WTC11 (cell line): ENCODE measurements around the gene OLFM4. TPM values are rescaled to one million over a fixed set of nuclear protein-coding genes. Genes with fewer than 3 reads are reported as not detected.

Experiments used
- ATAC-seq: fragments of 200-7000 bp; cut with Tn5 transposase; 2 replicates; pipeline ENCODE4 v1.10.0; 2021; ENCODE audit warnings: mild to moderate bottlenecking, moderate library complexity
- CTCF ChIA-PET: fragments of 300-600 bp; sonication (Branson Sonifier 250); formaldehyde crosslinking; loops from one replicate; lab custom pipeline; 2021; ENCODE audit warnings: antibody characterized with exemption; lab: Charles Lee
- POLR2A ChIA-PET: fragments of 350-600 bp; sonication (Branson Sonifier 250); formaldehyde crosslinking; loops from one replicate; lab custom pipeline; 2021; ENCODE audit warnings: antibody characterized with exemption; lab: Charles Lee
- DNase-seq: peaks from one replicate; pipeline ENCODE4 v3.0.0; 2021; ENCODE audit warnings: low spot score
- H3K27ac Mint-ChIP-seq: 2 replicates; pipeline ENCODE4 v1.8.0; 2021; ENCODE audit warnings: mixed read lengths
- H3K27me3 Mint-ChIP-seq: 2 replicates; pipeline ENCODE4 v1.8.0; 2021; ENCODE audit warnings: low read depth, mild to moderate bottlenecking, moderate library complexity, mixed read lengths
- H3K36me3 Mint-ChIP-seq: 2 replicates; pipeline ENCODE4 v1.8.0; 2021; ENCODE audit warnings: mixed read lengths
- H3K4me1 Mint-ChIP-seq: 2 replicates; pipeline ENCODE4 v1.8.0; 2022; ENCODE audit warnings: mixed read lengths
- H3K4me3 Mint-ChIP-seq: 2 replicates; pipeline ENCODE4 v1.8.0; 2021; ENCODE audit warnings: mild to moderate bottlenecking, moderate library complexity, mixed read lengths
- H3K9me3 Mint-ChIP-seq: 2 replicates; pipeline ENCODE4 v1.8.0; 2021; ENCODE audit warnings: mixed read lengths
- ETV6 ChIP-seq: sonication (generic); formaldehyde crosslinking; IDR thresholded peaks from 2 replicates; pipeline ENCODE4 v1.8.1; 2022; ENCODE audit warnings: mild to moderate bottlenecking, missing genetic modification reagents
- FOXP1 ChIP-seq: sonication (generic); formaldehyde crosslinking; IDR thresholded peaks from 2 replicates; pipeline ENCODE4 v1.8.0; 2022; ENCODE audit warnings: missing genetic modification reagents, mild to moderate bottlenecking, moderate library complexity, borderline replicate concordance
- GABPB1 ChIP-seq: sonication (generic); formaldehyde crosslinking; IDR thresholded peaks from 2 replicates; pipeline ENCODE4 v1.8.1; 2023; ENCODE audit warnings: mild to moderate bottlenecking, missing genetic modification reagents
- JAZF1 ChIP-seq: fragments of 250-450 bp; sonication (Bioruptor Pico); IDR thresholded peaks from 2 replicates; pipeline ENCODE4 v1.9.0; 2021; ENCODE audit warnings: moderate library complexity, mild to moderate bottlenecking, inconsistent platforms
- JUN ChIP-seq: sonication (generic); formaldehyde crosslinking; IDR thresholded peaks from 2 replicates; pipeline ENCODE4 v1.8.0; 2023; ENCODE audit warnings: mild to moderate bottlenecking, missing genetic modification reagents
- KAT7 ChIP-seq: sonication (generic); formaldehyde crosslinking; IDR thresholded peaks from 2 replicates; pipeline ENCODE4 v1.8.1; 2023; ENCODE audit warnings: missing genetic modification reagents, mild to moderate bottlenecking, borderline replicate concordance
- SMAD3 ChIP-seq: sonication (generic); formaldehyde crosslinking; IDR thresholded peaks from 2 replicates; pipeline ENCODE4 v1.8.0; 2022; ENCODE audit warnings: missing genetic modification reagents, mild to moderate bottlenecking, borderline replicate concordance
- SMAD4 ChIP-seq: sonication (generic); formaldehyde crosslinking; IDR thresholded peaks from 2 replicates; pipeline ENCODE4 v1.8.0; 2022; ENCODE audit warnings: mild to moderate bottlenecking, missing genetic modification reagents
- total RNA-seq: library from RNA; stranded (reverse); gene quantifications from 3 replicates; pipeline ENCODE4 v1.2.3, GENCODE V29; 2021
- TF ChIP-seq, protein P1 (sequence below): sonication (generic); formaldehyde crosslinking; IDR thresholded peaks from 2 replicates; pipeline ENCODE4 v1.8.1; 2022; ENCODE audit warnings: missing genetic modification reagents, borderline replicate concordance
- TF ChIP-seq, protein P2 (sequence below): fragments of 250-450 bp; sonication (Bioruptor Pico); IDR thresholded peaks from 2 replicates; pipeline ENCODE4 v1.8.0; 2021; ENCODE audit warnings: mild to moderate bottlenecking
- TF ChIP-seq, protein P3 (sequence below): sonication (generic); formaldehyde crosslinking; IDR thresholded peaks from 2 replicates; pipeline ENCODE4 v1.8.0; 2023; ENCODE audit warnings: mild to moderate bottlenecking, missing genetic modification reagents
- TF ChIP-seq, protein P4 (sequence below): sonication (generic); formaldehyde crosslinking; IDR thresholded peaks from 2 replicates; pipeline ENCODE4 v1.8.1; 2023; ENCODE audit warnings: mild to moderate bottlenecking, missing genetic modification reagents, moderate library complexity
- TF ChIP-seq, protein P5 (sequence below): fragments of 250-450 bp; sonication (Bioruptor Pico); IDR thresholded peaks from 2 replicates; pipeline ENCODE4 v1.9.0; 2021; ENCODE audit warnings: mild to moderate bottlenecking

Gene OLFM4
- total RNA-seq, 1 experiment from 2014 or later = 0.17 TPM

DNA sequence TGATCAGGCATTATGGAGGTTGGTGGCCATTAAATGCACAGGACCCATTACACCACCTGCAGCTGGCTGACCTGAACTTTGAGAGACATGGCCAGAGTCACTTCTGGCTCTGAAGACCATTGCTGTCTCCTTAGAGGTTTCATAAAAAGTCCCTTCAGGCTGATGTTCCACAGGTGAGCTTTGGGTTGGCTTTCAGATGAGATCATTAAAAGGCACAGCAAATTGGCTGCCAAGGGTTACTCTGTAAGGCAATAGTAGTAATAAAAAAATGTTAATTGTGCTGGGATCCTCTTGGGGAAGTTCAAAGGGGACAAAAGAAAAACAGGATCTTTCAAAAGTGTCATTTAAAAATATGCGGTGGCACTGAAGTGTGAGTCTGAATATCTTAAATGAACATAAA, 4.2 kb downstream of the OLFM4 start:
- ATAC-seq = no peak
- H3K27ac Mint-ChIP-seq = no peak overlapping the region
- DNase-seq = no peak
- H3K27me3 Mint-ChIP-seq = no peaks in the 10 kb centered on the region
- POLR2A ChIA-PET = no interaction called here
- TF ChIP-seq, protein P1, sequence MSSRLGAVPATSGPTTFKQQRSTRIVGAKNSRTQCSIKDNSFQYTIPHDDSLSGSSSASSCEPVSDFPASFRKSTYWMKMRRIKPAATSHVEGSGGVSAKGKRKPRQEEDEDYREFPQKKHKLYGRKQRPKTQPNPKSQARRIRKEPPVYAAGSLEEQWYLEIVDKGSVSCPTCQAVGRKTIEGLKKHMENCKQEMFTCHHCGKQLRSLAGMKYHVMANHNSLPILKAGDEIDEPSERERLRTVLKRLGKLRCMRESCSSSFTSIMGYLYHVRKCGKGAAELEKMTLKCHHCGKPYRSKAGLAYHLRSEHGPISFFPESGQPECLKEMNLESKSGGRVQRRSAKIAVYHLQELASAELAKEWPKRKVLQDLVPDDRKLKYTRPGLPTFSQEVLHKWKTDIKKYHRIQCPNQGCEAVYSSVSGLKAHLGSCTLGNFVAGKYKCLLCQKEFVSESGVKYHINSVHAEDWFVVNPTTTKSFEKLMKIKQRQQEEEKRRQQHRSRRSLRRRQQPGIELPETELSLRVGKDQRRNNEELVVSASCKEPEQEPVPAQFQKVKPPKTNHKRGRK = no peak
- no peak for TF ChIP-seq JUN (CRISPR knock-in tag)
- TF ChIP-seq, all 79 proteins: peak for 0
- H3K9me3 Mint-ChIP-seq = no peaks in the 10 kb centered on the region
- CTCF ChIA-PET = interaction anchor here (1.3 to 1.9 kb wide), 2 partner anchors 65 to 119 kb away, joined by 4 to 7 read pairs; no protein-coding TSS in a partner anchor
- peaks cover 19% of the 10 kb centered on the region for H3K4me1 Mint-ChIP-seq
- no peaks in the 10 kb centered on the region for H3K36me3 Mint-ChIP-seq
- no peak overlapping the region for H3K4me3 Mint-ChIP-seq

GRCh38 chr13:53038993-53039392, 10.4 kb downstream of the OLFM4 start:
- Mint-ChIP-seq H3K27me3 (no peaks in the 10 kb centered on the region), H3K9me3 (no peaks in the 10 kb centered on the region), H3K27ac (no peak overlapping the region), H3K4me3 (no peak overlapping the region), H3K36me3 (no peaks in the 10 kb centered on the region), H3K4me1 (peaks cover 6% of the 10 kb centered on the region; the same call in 1 of the 2 replicates)
- TF ChIP-seq GABPB1 (CRISPR knock-in tag) (no peak), ETV6 (no peak), SMAD4 (CRISPR knock-in tag) (no peak)
- TF ChIP-seq, protein P2, sequence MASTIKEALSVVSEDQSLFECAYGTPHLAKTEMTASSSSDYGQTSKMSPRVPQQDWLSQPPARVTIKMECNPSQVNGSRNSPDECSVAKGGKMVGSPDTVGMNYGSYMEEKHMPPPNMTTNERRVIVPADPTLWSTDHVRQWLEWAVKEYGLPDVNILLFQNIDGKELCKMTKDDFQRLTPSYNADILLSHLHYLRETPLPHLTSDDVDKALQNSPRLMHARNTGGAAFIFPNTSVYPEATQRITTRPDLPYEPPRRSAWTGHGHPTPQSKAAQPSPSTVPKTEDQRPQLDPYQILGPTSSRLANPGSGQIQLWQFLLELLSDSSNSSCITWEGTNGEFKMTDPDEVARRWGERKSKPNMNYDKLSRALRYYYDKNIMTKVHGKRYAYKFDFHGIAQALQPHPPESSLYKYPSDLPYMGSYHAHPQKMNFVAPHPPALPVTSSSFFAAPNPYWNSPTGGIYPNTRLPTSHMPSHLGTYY = no peak
- TF ChIP-seq, protein P3, sequence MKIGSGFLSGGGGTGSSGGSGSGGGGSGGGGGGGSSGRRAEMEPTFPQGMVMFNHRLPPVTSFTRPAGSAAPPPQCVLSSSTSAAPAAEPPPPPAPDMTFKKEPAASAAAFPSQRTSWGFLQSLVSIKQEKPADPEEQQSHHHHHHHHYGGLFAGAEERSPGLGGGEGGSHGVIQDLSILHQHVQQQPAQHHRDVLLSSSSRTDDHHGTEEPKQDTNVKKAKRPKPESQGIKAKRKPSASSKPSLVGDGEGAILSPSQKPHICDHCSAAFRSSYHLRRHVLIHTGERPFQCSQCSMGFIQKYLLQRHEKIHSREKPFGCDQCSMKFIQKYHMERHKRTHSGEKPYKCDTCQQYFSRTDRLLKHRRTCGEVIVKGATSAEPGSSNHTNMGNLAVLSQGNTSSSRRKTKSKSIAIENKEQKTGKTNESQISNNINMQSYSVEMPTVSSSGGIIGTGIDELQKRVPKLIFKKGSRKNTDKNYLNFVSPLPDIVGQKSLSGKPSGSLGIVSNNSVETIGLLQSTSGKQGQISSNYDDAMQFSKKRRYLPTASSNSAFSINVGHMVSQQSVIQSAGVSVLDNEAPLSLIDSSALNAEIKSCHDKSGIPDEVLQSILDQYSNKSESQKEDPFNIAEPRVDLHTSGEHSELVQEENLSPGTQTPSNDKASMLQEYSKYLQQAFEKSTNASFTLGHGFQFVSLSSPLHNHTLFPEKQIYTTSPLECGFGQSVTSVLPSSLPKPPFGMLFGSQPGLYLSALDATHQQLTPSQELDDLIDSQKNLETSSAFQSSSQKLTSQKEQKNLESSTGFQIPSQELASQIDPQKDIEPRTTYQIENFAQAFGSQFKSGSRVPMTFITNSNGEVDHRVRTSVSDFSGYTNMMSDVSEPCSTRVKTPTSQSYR (CRISPR knock-in tag) = no peak
- TF ChIP-seq, protein P4, sequence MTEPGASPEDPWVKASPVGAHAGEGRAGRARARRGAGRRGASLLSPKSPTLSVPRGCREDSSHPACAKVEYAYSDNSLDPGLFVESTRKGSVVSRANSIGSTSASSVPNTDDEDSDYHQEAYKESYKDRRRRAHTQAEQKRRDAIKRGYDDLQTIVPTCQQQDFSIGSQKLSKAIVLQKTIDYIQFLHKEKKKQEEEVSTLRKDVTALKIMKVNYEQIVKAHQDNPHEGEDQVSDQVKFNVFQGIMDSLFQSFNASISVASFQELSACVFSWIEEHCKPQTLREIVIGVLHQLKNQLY = no peak
- ChIA-PET CTCF (interaction anchor here (1.2 to 1.9 kb wide), 2 partner anchors 71 to 159 kb away, joined by 4 to 5 read pairs; no protein-coding TSS in a partner anchor), POLR2A (no interaction called here)
- ATAC-seq (no peak), DNase-seq (no peak)

GRCh38 chr13:53041968-53042516, 13.4 kb downstream of the OLFM4 start:
- ATAC-seq (no peak), DNase-seq (no peak)
- Mint-ChIP-seq H3K4me1 (peaks cover 3% of the 10 kb centered on the region; the same call in 1 of the 2 replicates), H3K36me3 (no peaks in the 10 kb centered on the region), H3K27ac (no peak overlapping the region), H3K27me3 (no peaks in the 10 kb centered on the region; the same call in 1 of the 2 replicates), H3K9me3 (no peaks in the 10 kb centered on the region), H3K4me3 (no peak overlapping the region)
- TF ChIP-seq GABPB1 (CRISPR knock-in tag) (no peak), KAT7 (CRISPR knock-in tag) (no peak)
- CTCF ChIA-PET = interaction anchor here (0.9 to 1.8 kb wide), 2 partner anchors 110 to 160 kb away, joined by 3 to 5 read pairs; no protein-coding TSS in a partner anchor
- POLR2A ChIA-PET = no interaction called here

GRCh38 chr13:53042877-53043276, 14.3 kb downstream of the OLFM4 start:
- Mint-ChIP-seq H3K4me1 (peaks cover 3% of the 10 kb centered on the region; the same call in 1 of the 2 replicates), H3K36me3 (no peaks in the 10 kb centered on the region)

More at GRCh38 chr13:53042877-53043276, 14.3 kb downstream of the OLFM4 start:
- Mint-ChIP-seq H3K27ac (no peak overlapping the region), H3K27me3 (no peaks in the 10 kb centered on the region; the same call in 1 of the 2 replicates), H3K4me3 (no peak overlapping the region), H3K9me3 (no peaks in the 10 kb centered on the region)
- no peak for DNase-seq
- TF ChIP-seq SMAD3 (CRISPR knock-in tag) (no peak), JAZF1 (CRISPR knock-in tag) (no peak), FOXP1 (CRISPR knock-in tag) (no peak)
- TF ChIP-seq, protein P5, sequence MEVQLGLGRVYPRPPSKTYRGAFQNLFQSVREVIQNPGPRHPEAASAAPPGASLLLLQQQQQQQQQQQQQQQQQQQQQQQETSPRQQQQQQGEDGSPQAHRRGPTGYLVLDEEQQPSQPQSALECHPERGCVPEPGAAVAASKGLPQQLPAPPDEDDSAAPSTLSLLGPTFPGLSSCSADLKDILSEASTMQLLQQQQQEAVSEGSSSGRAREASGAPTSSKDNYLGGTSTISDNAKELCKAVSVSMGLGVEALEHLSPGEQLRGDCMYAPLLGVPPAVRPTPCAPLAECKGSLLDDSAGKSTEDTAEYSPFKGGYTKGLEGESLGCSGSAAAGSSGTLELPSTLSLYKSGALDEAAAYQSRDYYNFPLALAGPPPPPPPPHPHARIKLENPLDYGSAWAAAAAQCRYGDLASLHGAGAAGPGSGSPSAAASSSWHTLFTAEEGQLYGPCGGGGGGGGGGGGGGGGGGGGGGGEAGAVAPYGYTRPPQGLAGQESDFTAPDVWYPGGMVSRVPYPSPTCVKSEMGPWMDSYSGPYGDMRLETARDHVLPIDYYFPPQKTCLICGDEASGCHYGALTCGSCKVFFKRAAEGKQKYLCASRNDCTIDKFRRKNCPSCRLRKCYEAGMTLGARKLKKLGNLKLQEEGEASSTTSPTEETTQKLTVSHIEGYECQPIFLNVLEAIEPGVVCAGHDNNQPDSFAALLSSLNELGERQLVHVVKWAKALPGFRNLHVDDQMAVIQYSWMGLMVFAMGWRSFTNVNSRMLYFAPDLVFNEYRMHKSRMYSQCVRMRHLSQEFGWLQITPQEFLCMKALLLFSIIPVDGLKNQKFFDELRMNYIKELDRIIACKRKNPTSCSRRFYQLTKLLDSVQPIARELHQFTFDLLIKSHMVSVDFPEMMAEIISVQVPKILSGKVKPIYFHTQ (CRISPR knock-in tag) = no peak
- ChIA-PET POLR2A (no interaction called here), CTCF (interaction anchor here (0.7 to 1.8 kb wide), 5 partner anchors 75 to 190 kb away, joined by 3 to 5 read pairs (median 4); no protein-coding TSS in a partner anchor)
- ATAC-seq = no peak
